Natural killer cell (primary cell): ENCODE data around the gene CYFIP2. TPM values are rescaled to one million over a fixed set of nuclear protein-coding genes. Genes with fewer than 3 reads are reported as not detected.

ENCODE experiments used
- ATAC-seq, 3 donors: fragments of 150-1000 bp in 2 of 3; fragments of 200-7000 bp in 1 of 3; cut with Tn5 transposase; 1 replicate in 1 of 3; 2 replicates in 2 of 3; pipeline ENCODE4 v1.10.0; 2021; ENCODE audit warnings: mild to moderate bottlenecking in 2 of 3, moderate library complexity in 2 of 3
- DNase-seq, 2 donors: peaks; one replicate each; pipeline versions ENCODE4 v3.0.0 to v3.0.0-alpha.2; 2013 to 2021; ENCODE audit warnings: mixed read lengths in 1 of 2
- H3K27ac ChIP-seq: one replicate; pipeline ENCODE4 v1.5.1; 2013; ENCODE audit warnings: mild to moderate bottlenecking, low read length
- H3K27me3 ChIP-seq: one replicate; pipeline ENCODE4 v1.6.1; 2013; ENCODE audit warnings: low read length; ENCODE audit not compliant: control insufficient read depth, insufficient read depth
- H3K36me3 ChIP-seq: one replicate; pipeline ENCODE4 v1.6.1; 2013; ENCODE audit warnings: low read length; ENCODE audit not compliant: control insufficient read depth, insufficient read depth
- H3K4me1 ChIP-seq: one replicate; pipeline ENCODE4 v1.6.1; 2013; ENCODE audit warnings: low read length; ENCODE audit not compliant: control insufficient read depth, insufficient read depth
- H3K4me3 ChIP-seq: one replicate; pipeline ENCODE4 v1.5.1; 2013; ENCODE audit warnings: low read length
- H3K9me3 ChIP-seq: one replicate; pipeline ENCODE4 v1.6.1; 2013; ENCODE audit warnings: low read length; ENCODE audit not compliant: control insufficient read depth, insufficient read depth
- H3K27ac Mint-ChIP-seq, 2 donors: one replicate each; pipeline ENCODE4 v1.8.0; 2022; ENCODE audit warnings: mild to moderate bottlenecking in 2 of 2, mixed read lengths in 2 of 2, moderate library complexity in 1 of 2
- H3K27me3 Mint-ChIP-seq, 2 donors: one replicate each; pipeline ENCODE4 v1.8.0; 2022; ENCODE audit warnings: low read depth in 2 of 2, mixed read lengths in 2 of 2
- H3K36me3 Mint-ChIP-seq: one replicate; pipeline ENCODE4 v1.8.0; 2022; ENCODE audit warnings: mixed read lengths
- H3K4me1 Mint-ChIP-seq, 2 donors: one replicate each; pipeline ENCODE4 v1.8.0; 2022; ENCODE audit warnings: mixed read lengths in 2 of 2
- H3K4me3 Mint-ChIP-seq: one replicate; pipeline ENCODE4 v1.8.0; 2022; ENCODE audit warnings: mild to moderate bottlenecking, moderate library complexity, mixed read lengths
- H3K9me3 Mint-ChIP-seq, 2 donors: one replicate each; pipeline ENCODE4 v1.8.0; 2022; ENCODE audit warnings: mixed read lengths in 2 of 2
- WGBS: methylation state at CpG from one replicate; pipeline ENCODE4 v1.1.7; 2013; ENCODE audit warnings: missing lambda C conversion rate; ENCODE audit not compliant: insufficient coverage; 5-methylcytosine and 5-hydroxymethylcytosine counted together
- intact Hi-C: fragments of 100-400 bp; cut with micrococcal nuclease; formaldehyde crosslinking; loops from one replicate; pipeline ENCODE4 v1.14.2; 2022
- total RNA-seq, 4 donors: library from RNA; stranded (reverse); fragments of 120-200 nt in 1 of 4; gene quantifications; one replicate each; pipeline versions ENCODE4 v1.2.3 to v1.2.4, GENCODE V29; 2013 to 2022
- TF ChIP-seq, protein P1 (sequence below): fragments of 200-600 bp; IDR thresholded peaks from one replicate; pipeline ENCODE4 v1.8.0; 2022; ENCODE audit warnings: antibody characterized with exemption

Gene CYFIP2
- total RNA-seq, 3 donors from 2014 or later (not counting 1 experiment from before 2014, with no cell fraction given): 464 to 542 (median 532) TPM

DNA sequence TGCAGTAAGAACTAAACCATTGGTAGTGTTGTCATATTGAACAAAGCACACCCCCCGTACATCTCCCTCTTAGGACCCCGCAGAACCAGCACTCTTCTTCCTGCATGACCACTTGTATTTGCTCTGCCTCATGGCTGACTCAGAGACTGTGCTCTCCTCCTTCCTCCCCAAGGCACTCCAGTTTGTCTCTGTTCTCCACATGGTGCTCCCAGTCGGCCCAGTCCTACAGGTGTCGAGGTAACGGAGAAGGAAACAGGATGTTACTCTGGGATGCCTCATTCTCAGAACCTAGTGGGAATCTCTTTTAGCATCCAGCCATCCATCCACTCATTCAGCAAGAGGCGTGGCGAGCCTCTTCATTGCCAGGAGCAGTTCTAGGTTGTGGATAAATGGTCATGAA lies 97.1 kb downstream of the CYFIP2 start:
- no peaks in the 10 kb centered on the region for H3K27me3 ChIP-seq
- Mint-ChIP-seq H3K4me1 (peaks cover 14 to 25% of the 10 kb centered on the region in 2 donors), H3K9me3 (no peaks in the 10 kb centered on the region), H3K4me3 (no peak overlapping the region), H3K27ac (peak overlapping the region; percentile 54 to 66), H3K36me3 (peaks cover 49% of the 10 kb centered on the region), H3K27me3 (no peaks in the 10 kb centered on the region)
- peaks cover 91% of the 10 kb centered on the region for H3K36me3 ChIP-seq
- H3K4me3 ChIP-seq: no peak overlapping the region
- H3K4me1 ChIP-seq: no peaks in the 10 kb centered on the region
- H3K9me3 ChIP-seq: no peaks in the 10 kb centered on the region
- TF ChIP-seq, protein P1, sequence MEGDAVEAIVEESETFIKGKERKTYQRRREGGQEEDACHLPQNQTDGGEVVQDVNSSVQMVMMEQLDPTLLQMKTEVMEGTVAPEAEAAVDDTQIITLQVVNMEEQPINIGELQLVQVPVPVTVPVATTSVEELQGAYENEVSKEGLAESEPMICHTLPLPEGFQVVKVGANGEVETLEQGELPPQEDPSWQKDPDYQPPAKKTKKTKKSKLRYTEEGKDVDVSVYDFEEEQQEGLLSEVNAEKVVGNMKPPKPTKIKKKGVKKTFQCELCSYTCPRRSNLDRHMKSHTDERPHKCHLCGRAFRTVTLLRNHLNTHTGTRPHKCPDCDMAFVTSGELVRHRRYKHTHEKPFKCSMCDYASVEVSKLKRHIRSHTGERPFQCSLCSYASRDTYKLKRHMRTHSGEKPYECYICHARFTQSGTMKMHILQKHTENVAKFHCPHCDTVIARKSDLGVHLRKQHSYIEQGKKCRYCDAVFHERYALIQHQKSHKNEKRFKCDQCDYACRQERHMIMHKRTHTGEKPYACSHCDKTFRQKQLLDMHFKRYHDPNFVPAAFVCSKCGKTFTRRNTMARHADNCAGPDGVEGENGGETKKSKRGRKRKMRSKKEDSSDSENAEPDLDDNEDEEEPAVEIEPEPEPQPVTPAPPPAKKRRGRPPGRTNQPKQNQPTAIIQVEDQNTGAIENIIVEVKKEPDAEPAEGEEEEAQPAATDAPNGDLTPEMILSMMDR: no peak
- WGBS: 99% methylated on average over 5 of the region's 7 CpGs
- no peak for ATAC-seq
- H3K27ac ChIP-seq: no peak overlapping the region
- intact Hi-C loops: no loop called here
- DNase-seq: no peak

DNA sequence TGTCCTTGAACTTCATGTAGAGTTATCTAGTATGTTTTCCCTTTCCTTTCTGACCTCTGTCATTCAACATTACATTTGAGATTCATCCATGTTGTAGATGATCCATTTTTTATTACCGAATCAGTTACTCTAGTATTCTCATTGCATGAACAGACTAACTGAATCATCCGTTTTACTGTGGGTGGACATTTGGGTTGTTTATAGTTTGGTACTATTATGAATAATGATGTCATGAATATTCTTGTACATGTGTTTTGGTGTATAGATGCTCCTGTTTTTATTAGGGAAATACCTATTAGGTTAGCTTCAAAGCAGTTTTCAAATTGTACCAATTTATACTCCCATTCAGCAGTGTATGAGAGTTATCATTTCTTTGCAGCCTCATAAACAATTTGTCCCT lies 99.8 kb downstream of the CYFIP2 start:
- peaks cover 16 to 24% of the 10 kb centered on the region in 2 donors for H3K4me1 Mint-ChIP-seq
- no peaks in the 10 kb centered on the region for H3K27me3 Mint-ChIP-seq
- H3K4me3 ChIP-seq: no peak overlapping the region
- DNase-seq: no peak
- H3K4me1 ChIP-seq: no peaks in the 10 kb centered on the region
- TF ChIP-seq, protein P1: no peak
- H3K27ac Mint-ChIP-seq: peak overlapping the region; percentile 66 to 79
- H3K9me3 Mint-ChIP-seq: no peaks in the 10 kb centered on the region
- intact Hi-C loops: no loop called here
- no peak overlapping the region for H3K27ac ChIP-seq
- H3K36me3 ChIP-seq: peaks cover 88% of the 10 kb centered on the region
- peaks cover 37% of the 10 kb centered on the region for H3K36me3 Mint-ChIP-seq
- H3K9me3 ChIP-seq: no peaks in the 10 kb centered on the region
- no peak for ATAC-seq
- WGBS: 100% methylated on average over 2 of the region's 2 CpGs
- H3K27me3 ChIP-seq: no peaks in the 10 kb centered on the region
- no peak overlapping the region for H3K4me3 Mint-ChIP-seq

DNA sequence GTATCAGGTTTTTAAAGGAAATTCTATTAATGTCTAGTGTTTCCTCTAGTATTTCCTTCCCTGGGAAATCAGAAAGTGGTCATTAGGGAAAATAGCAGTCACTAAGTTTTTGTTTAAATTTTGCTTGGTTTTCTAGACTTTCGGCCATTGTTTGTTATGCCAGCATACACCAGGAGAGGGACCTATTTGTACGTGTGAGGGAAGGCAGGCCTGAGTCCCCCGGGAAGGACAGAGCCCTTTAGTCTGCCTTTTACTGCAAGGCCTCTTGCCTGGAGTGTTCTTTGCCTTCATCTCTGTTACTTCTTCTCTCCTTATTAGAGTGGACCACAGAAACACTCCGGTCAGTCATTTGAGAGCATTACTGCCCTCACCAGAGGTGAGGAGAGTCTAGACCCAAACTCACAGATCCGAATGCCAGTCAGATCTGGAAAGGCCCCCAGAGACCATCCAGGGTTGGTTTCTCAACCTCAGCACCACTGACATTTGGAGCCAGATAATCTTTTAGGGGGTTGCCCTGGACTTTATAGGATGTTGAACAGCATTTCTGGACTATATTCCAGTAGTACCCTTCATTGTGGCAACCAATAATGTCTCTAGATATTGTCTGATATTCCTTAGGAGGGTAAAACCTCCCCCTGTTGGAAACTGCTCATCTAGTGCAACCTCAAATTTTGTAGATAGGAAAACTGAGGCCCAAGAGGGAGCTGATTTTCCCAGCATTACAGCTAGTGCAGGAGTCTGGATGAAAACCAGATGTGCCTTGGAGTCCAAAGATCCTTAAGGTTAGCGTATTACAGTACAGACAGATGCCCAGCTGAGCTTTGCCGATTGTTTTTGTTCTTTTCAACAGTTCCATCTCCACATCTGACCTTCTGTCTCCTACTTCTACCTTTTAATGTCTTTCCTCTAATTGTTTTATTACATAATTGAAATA lies 101.1 kb downstream of the CYFIP2 start:
- H3K27me3 ChIP-seq: no peaks in the 10 kb centered on the region
- TF ChIP-seq, protein P1: no peak
- peaks cover 26% of the 10 kb centered on the region for H3K36me3 Mint-ChIP-seq
- no peaks in the 10 kb centered on the region for H3K9me3 ChIP-seq
- no peaks in the 10 kb centered on the region for H3K9me3 Mint-ChIP-seq
- peaks cover 88% of the 10 kb centered on the region for H3K36me3 ChIP-seq
- intact Hi-C loops: no loop called here
- H3K4me1 Mint-ChIP-seq: peaks cover 16 to 25% of the 10 kb centered on the region in 2 donors
- ATAC-seq (no peak), DNase-seq (no peak)
- WGBS: 94% methylated on average over 7 of the region's 7 CpGs
- H3K27me3 Mint-ChIP-seq: no peaks in the 10 kb centered on the region
- peak overlapping the region; percentile 66 to 79 for H3K27ac Mint-ChIP-seq
- no peaks in the 10 kb centered on the region for H3K4me1 ChIP-seq
- no peak overlapping the region for H3K4me3 Mint-ChIP-seq
- H3K27ac ChIP-seq: no peak overlapping the region
- H3K4me3 ChIP-seq: no peak overlapping the region
